Activated CD4-positive, alpha-beta T cell treated with anti-CD3 and anti-CD28 coated beads for 24 hours (primary cell): Measurements from ENCODE around the gene GNAQ.
A peak's percentile ranks its signal among the peaks of the same experiment; 100 is the strongest.

ENCODE experiments used
- DNase-seq, 2 donors: peaks; one replicate each; pipeline ENCODE4 v3.0.0-alpha.2; 2020; ENCODE audit warnings: low read depth in 2 of 2

Gene GNAQ

DNA sequence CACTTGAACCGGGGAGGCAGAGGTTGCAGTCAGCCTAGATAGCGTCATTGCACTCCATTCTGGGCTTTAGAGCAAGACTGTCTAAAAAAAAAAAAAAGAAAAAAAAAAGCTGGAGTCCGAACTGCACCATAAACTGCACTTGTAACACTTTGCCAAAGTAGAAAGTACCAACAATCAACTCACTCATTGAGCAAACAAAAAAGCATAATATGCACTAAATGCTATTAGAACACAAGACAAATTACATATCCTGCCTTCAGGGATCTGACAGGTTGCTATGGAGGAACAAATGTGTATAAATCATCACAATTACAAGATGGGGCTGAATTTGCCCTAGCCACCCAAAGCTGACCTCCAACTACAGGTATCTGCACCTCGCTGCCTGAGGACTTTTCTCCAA is 27.9 kb downstream of the GNAQ start:
- no peak for DNase-seq

DNA sequence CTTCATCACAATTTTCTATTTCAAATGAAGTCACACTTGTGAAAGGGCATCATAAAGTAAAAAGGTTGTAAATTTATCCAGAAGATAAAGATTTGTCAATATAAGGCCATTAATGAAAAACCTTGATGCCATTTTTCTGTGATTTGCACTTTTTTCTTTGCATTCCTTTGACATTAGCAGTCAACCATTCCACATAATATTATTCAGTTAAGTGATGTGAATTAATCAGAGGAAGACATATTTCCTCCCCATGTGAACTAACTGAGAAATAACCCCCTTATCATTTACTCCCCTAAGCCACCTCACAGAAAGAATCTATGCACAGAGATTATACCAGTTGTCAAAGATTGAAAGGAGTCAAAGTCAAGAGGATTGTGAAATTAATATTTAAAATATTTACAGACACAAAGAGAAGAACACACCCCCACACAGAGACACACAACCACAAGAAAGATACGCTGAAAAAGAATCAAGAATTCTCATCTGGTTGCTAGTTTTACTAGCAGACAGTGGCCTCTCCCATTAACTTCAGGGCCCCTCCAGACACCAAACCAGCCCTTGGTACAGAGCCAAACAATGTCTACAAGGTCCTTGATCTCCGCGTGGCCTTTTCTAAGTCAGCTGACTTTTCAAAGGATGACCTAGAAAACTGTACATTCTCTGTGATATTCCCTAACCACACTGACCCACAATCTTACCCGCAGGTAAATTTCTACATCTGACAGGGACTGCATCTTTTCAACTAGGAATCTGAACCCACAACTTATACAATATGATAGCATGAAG is 29.5 kb downstream of the GNAQ start:
- DNase-seq = no peak

DNA sequence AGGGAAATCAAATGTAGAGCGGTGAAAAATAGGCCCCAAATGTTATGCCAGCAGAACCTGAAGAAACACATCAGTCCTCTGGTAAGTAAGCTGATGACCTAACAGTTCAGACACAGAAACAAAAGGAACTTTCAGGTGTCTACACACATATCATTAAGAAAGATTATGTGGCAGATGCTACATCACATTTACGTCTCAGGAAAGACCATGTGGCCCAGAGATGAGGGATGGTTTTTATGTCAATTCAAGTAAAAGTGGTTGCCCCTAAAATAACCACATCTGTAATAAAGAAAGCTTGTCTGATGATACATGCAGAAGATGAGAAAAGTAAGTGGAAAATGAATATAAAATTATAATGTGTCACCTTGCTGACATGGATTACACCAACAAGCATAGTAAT is 31.4 kb downstream of the GNAQ start:
- no peak for DNase-seq

DNA sequence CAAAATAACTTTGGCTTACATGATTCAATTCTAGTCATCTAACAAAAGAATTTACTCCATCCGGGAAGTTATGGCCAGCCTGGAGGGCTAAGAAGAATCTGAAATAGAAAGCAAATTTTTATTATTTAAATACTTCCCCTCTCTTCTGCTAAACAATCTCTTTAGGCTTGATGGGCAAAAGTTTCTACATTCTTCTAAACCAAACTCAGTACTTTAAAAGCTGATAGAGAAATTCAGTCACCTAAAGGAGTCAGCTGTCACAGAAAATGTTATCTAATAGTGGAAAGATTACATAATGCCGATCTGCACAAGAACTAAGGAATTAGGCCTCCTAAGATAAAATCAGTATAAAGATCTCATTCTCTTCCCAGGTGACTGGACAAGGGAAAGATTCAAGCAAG is 32.4 kb downstream of the GNAQ start:
- DNase-seq = no peak

DNA sequence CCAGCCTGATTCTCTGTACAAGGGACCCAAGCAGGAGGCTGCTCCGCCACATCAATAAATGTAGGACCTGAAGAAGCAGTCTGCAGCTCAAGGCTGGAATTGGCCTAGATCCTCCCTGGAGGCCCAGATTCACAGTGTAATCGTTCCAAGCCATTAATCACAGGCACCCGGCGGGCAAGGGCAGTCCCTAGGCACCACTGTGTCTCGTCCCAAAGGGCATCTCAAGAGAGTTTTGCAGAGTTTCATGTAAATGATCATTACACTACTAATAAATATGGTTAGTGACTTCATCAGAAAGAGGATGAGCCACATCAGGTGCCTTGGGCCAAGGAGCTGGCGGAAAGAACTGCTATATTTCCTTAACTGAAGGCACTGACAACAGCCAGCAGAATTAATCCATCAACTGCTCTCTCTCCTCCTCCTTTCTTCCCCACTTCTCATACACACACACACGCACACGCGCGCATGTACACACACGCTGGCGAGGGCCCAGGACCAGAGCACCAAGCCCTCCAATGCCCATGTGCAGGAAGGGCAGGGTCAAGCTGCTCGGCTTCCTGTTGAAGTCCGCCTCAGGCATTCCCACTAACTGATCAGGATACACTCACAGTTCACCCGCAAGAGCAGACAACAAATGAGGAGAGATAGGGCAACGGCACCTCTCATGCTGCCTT is 33.9 kb downstream of the GNAQ start:
- no peak for DNase-seq

DNA sequence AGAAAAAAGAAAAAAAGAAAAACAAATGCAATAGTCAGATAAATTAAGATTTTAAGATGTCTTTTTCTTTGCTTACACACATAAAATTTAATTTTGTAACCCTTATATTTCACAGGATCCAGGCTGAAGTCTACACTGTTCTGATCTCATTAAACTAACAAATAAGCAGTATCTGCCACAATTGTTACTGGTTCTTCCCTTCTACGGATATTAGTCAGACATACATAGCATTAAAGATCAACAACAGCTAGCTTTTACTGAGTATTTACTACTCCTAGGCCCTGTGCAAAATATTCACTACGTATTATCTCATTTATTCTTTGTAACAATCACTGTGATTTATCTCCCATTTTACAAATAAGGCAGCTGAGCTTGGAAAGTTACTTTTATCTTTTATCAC is 34.9 kb downstream of the GNAQ start:
- no peak for DNase-seq

DNA sequence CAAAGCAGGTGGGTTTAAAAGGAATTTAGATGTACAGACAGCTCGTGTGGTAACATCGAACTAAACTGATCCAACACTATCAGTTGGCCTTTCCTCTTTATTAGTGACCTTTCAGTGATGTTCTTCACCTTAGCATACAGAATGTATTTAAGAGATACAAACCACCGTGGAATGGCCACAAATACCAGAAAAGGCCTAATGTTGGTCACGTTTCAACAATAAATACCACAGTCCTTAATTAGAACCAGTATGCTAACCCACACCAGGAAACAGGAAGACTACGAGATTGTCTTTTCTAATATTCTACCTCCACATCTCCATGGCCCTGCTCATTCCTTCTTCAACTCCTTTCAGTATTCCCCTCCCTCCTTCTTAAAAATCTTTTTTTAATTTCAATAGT is 40.4 kb downstream of the GNAQ start:
- no peak for DNase-seq

DNA sequence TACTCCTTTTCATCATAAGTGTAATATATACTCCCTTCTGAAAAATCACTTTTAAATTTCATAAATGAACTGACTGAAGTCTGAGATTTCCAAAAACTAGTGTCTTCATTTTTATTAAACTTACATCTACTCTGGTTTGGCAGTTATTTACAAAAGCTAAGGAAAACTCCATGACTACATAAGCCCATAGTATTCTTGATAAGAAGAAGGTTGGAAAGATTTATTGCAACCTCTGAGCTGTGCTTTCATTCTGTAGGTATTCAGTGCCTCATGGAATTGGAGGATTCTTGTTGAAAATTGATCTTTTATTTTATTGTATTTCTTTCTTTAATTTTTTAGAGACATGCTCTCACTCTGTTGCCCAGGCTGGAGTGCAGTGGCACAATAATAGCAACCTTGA is 41.7 kb downstream of the GNAQ start:
- no peak for DNase-seq

DNA sequence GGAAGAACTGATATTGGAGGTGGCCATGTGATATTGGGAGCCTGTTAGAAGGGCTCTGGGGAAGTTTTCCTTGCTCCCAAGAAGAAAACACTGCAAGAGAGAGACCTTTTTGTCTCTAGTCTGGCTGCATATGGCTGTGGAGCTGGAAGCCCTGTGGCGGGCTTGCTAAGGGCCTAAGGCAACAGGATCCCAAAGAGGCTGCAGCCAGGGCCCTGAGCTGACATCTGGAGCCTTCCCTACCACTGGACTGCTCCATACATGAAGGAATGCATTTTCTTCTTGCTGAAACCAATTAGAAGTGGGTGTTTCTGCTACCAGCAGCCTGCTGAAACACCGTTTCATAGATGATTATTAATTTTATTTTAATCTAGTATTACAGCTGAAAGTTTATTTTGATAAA is 42.2 kb downstream of the GNAQ start:
- no peak for DNase-seq

DNA sequence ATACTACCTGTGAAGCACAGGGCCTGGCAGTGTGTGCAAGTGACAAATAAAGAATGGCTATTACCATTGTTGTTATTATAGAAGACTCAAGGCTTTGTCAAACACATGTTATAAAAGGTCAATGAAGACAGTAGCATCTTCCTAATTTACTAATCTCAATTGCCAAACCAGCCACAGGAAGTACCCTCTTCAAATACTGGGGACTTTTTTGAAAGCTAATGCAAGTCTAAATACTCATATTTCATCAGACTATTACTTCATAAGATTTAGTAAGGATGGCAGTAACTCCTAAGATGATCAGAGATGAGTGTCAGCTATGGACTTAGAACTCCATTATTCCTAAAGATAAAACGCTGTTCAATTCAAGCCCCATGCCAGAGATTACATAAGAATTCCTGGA is 43.0 kb downstream of the GNAQ start:
- DNase-seq = no peak

DNA sequence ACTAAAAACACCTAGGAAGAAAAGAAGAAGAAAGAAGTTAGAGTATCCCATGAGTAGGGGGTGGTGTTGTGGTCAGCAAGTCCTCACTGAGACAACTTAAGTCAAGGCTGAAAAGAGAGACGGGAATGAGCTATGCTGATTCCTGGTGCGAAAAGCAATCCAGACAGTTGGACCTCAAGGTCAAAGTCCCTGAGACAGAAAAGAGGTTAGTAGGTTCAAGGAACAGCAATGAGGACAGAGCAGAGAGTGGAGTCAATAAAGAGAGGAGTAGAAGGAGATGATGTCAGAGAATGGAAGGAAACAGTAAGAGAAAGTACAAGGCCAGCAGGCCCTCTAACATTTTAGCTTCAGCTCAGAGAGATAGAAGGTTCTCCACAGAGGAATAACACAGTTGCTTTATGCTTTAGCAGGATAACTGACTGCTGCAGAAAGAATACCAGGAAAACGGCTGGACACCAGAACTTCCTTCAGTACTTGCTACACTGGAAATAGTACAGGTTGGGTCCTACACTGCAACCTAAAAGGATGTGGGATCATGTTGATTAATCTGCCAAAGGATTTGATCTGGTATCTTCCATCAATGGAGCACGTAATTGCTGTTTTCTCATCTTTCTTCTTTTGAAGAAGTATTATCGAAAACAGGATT is 43.6 kb downstream of the GNAQ start:
- no peak for DNase-seq

DNA sequence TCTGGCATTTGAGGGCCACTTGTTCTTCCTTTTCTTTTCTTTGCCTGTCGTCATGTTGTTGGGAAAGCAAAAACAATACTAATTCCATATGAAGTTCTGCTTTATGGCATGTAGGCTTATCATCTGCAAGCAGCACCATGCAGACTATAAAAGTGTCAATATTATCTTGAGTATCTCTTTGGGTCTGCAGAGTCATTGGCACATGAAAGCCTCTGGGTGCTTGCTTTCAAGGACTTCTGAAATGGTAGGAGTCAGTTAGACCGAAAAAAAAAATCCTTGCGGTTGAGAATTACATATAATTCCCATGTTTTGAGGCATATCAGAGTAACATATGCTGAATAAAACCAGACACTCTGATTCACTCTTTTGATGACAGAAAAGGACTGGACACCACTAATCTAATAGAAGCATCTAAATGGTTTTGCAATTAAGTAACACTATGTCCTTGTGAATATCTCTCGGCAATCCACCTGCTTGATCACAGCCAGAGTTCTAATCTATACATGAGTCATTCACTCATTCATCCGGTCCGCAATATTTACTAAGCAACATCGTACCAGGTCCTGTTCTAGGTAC is 44.4 kb downstream of the GNAQ start:
- DNase-seq = no peak

DNA sequence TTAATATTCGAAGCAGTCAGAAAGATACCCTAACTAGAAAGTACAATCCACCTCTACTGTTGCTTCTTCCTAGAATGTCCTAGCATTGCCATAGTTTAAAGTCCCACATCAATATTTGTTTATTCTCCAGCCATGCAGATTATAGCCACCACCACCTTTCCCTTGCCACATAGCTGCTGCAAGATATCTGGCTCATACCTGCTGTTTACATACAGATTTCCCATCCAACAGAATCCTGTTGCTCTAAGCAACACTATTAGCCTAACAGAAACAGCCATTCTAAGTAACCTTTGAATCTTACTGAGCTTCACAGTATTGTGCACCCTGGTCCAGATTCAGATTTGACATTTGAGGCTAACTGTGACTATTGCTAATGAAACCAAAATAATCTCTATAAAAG is 45.6 kb downstream of the GNAQ start:
- DNase-seq = no peak

DNA sequence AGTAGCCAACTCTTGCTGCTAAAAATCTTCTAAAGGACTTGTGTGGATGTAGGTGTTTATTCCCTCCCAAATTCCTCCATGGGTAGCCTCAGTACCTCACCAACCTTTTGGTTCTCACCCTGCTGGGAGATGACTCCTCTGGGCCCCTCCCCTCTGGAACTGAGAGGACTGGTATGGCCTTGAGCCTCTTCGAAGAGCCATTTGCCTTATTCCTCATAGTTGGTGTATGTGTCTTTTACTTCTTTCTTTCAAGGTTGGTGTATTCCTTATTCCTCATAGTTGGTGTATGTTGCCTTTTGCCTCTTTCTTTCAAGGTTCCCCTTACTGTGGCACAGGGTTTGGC is 48.3 kb downstream of the GNAQ start:
- no peak for DNase-seq

DNA sequence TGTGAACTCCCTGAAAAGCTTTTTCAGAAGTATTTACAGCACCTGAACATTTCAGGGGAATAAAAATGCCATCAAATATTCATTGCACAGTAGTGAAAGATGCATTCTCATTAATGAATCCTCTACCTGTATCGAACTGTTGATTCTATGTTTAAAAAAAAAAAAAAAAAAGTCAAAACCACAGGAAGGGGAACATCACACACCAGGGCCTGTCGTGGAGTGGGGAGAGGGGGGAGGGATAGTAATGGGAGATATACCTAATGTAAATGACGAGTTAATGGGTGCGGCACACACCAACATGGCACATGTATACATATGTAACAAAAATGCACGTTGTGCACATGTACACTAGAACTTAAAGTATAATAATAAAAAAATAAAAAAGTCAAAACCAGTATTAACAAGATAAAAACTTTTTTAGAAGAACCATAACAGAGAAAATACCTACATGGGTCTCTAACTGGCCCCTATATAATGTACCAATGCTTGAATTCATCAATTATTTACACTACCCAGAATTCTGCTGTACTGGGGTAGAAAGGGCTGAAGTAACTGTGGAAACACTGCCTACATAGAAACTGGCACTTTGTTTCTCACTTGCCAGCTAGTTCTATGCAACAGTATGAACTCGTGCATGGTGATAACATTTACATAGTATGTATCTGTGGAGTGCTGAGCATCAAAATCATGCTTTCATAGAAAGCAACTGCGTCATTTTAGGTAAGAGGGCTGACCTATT is 48.9 kb downstream of the GNAQ start:
- DNase-seq = no peak

DNA sequence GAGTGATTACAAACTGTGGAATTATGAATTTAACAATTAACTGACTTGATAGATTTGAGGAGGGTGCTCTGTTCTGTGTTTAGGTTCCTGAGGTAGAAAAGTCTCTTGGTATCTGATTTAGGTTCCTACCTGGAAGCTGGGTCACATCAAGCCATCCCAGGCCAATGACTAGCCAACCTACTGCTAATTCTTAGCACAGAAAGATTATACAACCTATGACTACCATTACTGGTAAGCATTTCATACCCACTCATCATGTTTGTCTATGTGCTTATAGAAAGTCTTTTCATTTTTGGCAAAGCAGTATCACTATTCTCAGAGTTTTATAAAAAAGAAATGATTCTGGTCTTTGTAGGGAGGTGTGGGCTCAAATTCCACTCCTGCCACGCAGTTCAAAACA is 49.7 kb downstream of the GNAQ start:
- DNase-seq = no peak

DNA sequence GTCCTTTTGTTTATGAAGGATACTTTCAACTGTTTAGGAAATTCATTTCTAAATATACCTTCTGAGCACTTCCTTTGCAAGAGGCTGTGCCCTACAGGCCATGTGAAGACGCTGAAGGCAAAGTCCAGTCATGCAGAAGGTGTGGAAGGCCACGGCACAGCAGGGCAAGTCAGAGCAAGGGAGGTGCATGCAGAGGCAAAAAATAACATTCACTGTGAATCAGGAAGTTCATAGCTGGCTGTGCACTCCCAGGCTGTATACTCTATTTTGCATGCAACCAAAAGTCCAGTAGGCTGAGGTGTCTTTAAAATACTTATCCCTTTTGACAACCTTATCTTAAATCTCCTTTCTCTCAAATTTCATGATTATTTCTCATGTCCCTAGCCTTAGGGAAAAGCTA is 50.3 kb downstream of the GNAQ start:
- no peak for DNase-seq

DNA sequence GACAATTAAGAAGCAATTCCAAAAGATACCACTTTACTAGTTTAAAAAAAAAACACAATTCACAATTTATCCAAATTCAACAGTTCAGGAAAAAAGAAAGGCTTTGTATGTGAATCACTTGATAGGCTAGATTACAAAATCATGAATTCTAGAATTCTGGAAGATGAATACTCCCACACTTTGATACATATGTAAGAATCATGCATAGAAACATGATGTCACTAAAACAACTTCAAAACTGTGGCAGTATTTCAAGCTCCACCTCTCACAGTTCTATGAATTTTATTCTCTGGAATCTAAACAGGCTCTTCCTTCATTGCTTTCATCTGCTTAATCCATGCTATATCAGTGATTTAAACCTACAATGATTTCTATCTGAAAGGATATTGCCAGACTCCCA is 51.0 kb downstream of the GNAQ start:
- no peak for DNase-seq

DNA sequence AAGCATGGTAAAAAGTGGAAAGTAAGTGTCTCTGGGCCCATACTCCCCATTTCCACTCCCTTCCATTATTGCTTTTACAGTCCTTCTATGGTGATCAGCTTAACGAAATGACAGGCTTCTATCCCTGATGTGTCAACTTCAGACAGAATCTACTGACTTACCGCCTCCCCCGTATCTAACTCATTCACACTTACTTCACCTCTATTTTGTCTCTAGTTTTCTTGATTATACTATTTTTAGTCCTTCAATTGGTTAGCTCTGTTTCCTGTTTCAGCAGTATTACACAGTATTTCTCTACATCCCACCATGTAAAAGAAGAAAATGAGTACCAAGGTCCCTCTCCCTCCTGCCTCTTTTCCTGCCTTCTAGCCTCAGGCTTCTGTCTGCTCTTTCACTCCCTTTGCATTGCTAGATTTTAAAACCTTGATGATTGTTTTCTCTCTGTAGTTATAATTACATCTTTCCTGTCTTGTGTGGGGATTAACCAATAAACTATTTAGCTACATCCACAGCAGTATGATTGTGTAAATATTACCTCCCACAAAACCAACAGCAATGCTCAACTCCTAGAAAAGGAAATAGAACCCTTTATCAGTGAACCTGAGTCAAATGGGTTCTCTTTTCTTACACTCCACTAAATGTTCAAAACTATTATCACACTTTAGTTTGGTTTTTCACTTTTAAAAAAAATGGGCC is 53.4 kb downstream of the GNAQ start:
- no peak for DNase-seq

DNA sequence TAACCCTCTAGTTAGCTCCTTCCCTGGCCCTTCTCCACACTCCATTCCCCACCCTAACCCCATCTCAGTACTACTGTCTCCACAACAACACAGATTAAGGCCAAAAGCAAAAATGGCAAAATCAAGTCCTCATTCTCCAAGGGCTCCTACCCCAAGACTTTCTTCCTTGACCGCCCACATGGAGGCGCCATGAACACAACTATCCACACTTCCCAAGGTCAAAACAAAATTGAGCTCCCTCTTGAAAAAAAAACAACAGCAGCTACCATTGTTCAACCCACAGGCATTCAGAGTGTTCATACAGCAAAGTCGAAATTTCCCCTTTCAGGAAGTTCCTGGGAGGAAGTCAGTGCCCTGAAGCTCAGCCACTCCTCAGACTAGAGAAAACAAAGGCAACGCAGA is 54.4 kb downstream of the GNAQ start:
- DNase-seq = peak in 1 of 2 donors; percentile 13

DNA sequence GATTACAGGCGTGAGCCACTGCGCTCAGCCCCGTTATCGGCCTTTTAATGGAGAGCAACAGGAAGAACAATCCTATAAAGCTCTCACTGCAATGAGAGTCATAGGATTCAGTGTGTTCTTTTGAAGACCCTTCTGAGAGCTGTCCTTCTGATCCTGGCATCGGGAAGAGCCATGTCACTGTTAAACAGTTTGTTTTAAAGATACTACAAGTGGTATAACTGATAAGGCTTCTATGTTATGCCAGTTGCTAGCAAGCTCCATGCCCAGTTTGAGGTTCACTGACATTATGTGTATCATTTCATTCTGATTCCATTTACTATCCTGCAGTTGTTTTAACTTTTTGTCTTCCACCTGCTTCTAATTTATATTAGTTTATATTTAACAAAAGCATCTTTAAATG is 55.8 kb downstream of the GNAQ start:
- no peak for DNase-seq

DNA sequence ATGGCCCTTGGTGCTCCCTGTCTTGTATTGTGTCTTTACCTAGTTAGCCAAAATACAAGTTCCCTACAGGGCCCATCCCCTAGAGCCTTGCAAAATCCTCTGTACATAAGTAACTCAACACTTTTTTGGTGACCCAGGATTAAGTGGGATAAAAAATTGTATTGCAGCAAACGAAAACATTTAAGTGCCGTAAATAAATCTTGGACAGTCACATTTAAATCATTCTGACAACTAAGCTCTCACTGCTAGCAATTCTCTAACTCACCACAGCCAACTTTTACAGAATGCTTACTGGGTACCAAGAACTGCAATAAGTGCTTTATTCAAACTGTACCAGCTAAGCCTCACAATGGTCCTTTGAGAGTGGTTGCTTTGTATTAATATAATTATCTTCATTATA is 56.6 kb downstream of the GNAQ start:
- DNase-seq = no peak
